ENCODE measurements around the gene SLC30A3. TPM values are rescaled to one million over a fixed set of nuclear protein-coding genes. Genes with fewer than 3 reads are reported as not detected.

Gene SLC30A3
- polyA plus RNA-seq, 5 donors, result 0.24 to 0.61 (median 0.51) TPM

- DNase-seq, result no peak
Observed at GRCh38 chr2:27233341-27233740, 29.5 kb downstream of the SLC30A3 start.

- no peak for DNase-seq
Observed at GRCh38 chr2:27231921-27232320, 30.9 kb downstream of the SLC30A3 start.

- no peak for DNase-seq
Observed at GRCh38 chr2:27227501-27227900, 35.3 kb downstream of the SLC30A3 start.

GRCh38 chr2:27225526-27225925, 37.3 kb downstream of the SLC30A3 start:
- no peak for DNase-seq

- no peak for DNase-seq
Observed at GRCh38 chr2:27223416-27223815, 39.4 kb downstream of the SLC30A3 start.

DNA sequence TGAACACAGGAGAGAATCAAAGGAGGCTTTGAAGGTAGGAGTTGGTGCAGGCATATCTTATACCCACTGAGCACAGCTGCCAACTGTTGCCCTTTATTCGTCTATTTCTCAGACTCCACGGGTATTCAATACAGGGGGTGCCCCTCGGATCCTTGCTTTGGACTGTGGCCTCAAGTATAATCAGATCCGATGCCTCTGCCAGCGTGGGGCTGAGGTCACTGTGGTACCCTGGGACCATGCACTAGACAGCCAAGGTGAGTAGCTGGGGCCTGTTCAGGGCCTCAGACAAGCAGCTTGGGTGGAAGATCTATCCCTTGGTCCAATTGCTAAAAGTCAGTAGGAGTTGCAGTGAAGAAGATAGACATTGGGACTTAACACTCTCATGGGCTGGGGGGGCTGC, 40.4 kb downstream of the SLC30A3 start:
- no peak for DNase-seq

- no peak for DNase-seq
Observed at GRCh38 chr2:27221166-27221565, 41.7 kb downstream of the SLC30A3 start.

GRCh38 chr2:27220091-27220490, 42.8 kb downstream of the SLC30A3 start:
- DNase-seq, result no peak

- DNase-seq, result no peak
Observed at GRCh38 chr2:27219091-27219490, 43.8 kb downstream of the SLC30A3 start.

GRCh38 chr2:27218614-27219013, 44.2 kb downstream of the SLC30A3 start:
- no peak for DNase-seq

GRCh38 chr2:27217173-27218121, 45.4 kb downstream of the SLC30A3 start, which contains the start of gene CAD:
Gene CAD (plus strand): TSS chr2:27217369. CDS start chr2:27217552, 183 bp downstream.
- peak; percentile 76 to 79 for DNase-seq

DNA sequence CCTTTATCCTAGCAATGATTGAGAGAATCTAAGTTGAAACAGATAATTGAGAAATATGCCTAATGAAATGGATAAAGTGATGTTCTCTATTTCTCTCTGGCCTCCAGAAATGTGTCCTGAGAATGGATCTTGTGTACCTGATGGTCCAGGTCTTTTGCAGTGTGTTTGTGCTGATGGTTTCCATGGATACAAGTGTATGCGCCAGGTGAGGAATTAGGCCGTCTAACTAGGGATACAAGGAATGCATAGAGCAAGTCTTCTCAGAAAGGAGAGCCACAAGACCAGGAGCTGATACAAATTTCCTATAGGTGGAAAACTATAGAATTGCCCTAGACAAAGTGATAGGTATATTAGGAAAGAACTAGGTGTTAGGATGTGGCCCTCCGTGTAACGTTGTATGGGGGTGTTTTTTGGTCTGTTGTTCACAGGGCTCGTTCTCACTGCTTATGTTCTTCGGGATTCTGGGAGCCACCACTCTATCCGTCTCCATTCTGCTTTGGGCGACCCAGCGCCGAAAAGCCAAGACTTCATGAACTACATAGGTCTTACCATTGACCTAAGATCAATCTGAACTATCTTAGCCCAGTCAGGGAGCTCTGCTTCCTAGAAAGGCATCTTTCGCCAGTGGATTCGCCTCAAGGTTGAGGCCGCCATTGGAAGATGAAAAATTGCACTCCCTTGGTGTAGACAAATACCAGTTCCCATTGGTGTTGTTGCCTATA, 46.3 kb downstream of the SLC30A3 start:
- no peak for DNase-seq

DNA sequence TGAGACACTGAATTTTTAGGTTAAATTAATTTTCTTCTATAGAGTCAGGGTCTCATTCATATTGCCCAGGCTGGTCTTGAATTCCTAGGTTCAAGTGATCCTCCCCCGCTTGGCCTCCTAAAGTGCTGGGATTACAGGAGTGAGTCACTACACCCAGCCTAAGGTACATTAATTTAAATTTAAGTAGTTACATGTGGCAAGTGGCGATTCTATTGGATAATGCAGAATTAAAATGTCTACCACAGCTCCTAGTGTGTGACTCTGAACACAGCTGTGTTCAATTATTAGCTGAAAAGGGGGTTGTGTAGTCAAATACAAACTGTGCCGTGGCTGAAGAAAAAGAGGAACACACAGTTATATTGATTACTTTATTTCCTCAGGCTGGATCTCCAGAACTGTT, 47.9 kb downstream of the SLC30A3 start:
- DNase-seq, result no peak

DNA sequence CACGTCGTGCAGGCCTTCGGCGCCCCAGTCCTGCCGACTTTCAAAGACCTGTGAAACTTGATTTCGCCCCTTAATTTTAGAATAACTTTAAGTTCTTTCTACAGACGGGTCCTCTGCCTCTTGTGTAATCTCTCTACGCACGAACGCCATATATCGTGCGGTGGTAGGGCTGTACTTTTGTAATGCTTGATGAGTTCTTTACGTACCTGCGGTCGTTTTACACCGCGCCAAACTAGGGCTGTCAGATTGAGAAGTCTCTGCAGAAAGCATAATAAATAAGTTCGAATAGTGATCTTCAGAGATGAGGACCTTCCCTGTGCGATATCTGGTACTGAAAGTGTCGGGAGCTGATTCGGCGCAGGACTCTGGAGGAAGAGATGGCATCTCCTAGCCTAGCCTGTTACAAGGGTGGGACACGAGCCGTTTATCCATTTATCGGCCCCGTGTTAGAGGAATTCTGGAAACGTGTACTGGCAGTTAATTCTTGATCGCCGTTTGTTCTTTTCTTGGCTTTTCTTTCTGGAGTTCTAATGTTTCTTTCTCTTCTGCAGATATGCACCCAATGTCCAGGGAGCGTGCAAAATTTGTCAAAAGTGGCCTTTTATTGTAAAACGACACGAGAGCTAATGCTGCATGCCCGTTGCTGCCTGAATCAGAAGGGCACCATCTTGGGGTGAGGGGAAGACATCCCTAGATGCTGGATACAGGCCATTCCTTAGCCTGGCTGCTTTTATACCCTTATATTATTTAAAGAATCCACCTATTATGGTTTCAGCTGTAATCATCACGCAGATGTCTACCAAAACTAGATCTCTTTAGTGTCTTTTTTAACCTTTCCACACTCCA, 50.0 kb downstream of the SLC30A3 start:
- DNase-seq, result no peak

- DNase-seq, result peak; percentile 91 to 96
Observed at GRCh38 chr2:27211943-27212625, 50.8 kb downstream of the SLC30A3 start, which contains the start of the genes ATRAID and SLC5A6. Gene ATRAID (plus strand): TSS chr2:27212041. CDS start chr2:27212369, 328 bp downstream. Gene SLC5A6 (minus strand): TSS chr2:27212268. CDS start chr2:27207650, 4,618 bp downstream.

- no peak for DNase-seq
Observed at GRCh38 chr2:27211241-27211942, 51.5 kb downstream of the SLC30A3 start.

GRCh38 chr2:27209621-27210401, 53.0 kb downstream of the SLC30A3 start:
- no peak for DNase-seq

- DNase-seq, result no peak
Observed at GRCh38 chr2:27208486-27209050, 54.3 kb downstream of the SLC30A3 start.

GRCh38 chr2:27206346-27206745, 56.5 kb downstream of the SLC30A3 start:
- DNase-seq, result no peak
